Mesenchymal stem cell (in vitro differentiated cells and primary cell): ENCODE results near the gene BTBD6.
A peak's percentile ranks its signal among the peaks of the same experiment; 100 is the strongest.

Experiments
- DNase-seq: peaks from one replicate; pipeline ENCODE4 v3.0.0-alpha.2; 2013
- H2AFZ ChIP-seq: one replicate; pipeline ENCODE4 v1.6.1; 2013; ENCODE audit warnings: low read depth, mild to moderate bottlenecking, control low read depth, inconsistent platforms, low read length, moderate library complexity
- H2AK5ac ChIP-seq: 2 replicates; pipeline ENCODE4 v1.6.1; 2013; ENCODE audit warnings: low read length, moderate library complexity, mild to moderate bottlenecking, inconsistent platforms; ENCODE audit not compliant: severe bottlenecking
- H2BK120ac ChIP-seq: one replicate; pipeline ENCODE4 v1.6.1; 2013; ENCODE audit warnings: low read depth, mild to moderate bottlenecking, inconsistent platforms, low read length, moderate library complexity
- H2BK12ac ChIP-seq, 2 experiments: one replicate each; pipeline ENCODE4 v1.6.1; 2013; ENCODE audit warnings: inconsistent platforms in 2 of 2, low read length in 2 of 2, mild to moderate bottlenecking in 2 of 2, moderate library complexity in 2 of 2, control low read depth in 1 of 2
- H2BK15ac ChIP-seq: one replicate; pipeline ENCODE4 v1.6.1; 2013; ENCODE audit warnings: mild to moderate bottlenecking, low read depth, inconsistent platforms; ENCODE audit not compliant: poor library complexity, severe bottlenecking
- H2BK5ac ChIP-seq: 2 replicates; pipeline ENCODE4 v1.6.1; 2013; ENCODE audit warnings: low read depth, mild to moderate bottlenecking, low read length, control low read depth, inconsistent platforms; ENCODE audit not compliant: poor library complexity, severe bottlenecking
- H3K14ac ChIP-seq, 2 experiments: one replicate each; pipeline ENCODE4 v1.6.1; 2013; ENCODE audit warnings: inconsistent platforms in 2 of 2, low read length in 2 of 2, control low read depth in 1 of 2, mild to moderate bottlenecking in 1 of 2, moderate library complexity in 1 of 2
- H3K18ac ChIP-seq, 2 experiments: one replicate each; pipeline ENCODE4 v1.6.1; 2013; ENCODE audit warnings: inconsistent platforms in 2 of 2, low read length in 2 of 2, control low read depth in 1 of 2, low read depth in 1 of 2, mild to moderate bottlenecking in 1 of 2
- H3K23ac ChIP-seq, 2 experiments: one replicate each; pipeline ENCODE4 v1.6.1; 2013; ENCODE audit warnings: inconsistent platforms in 2 of 2, low read length in 2 of 2, mild to moderate bottlenecking in 2 of 2, moderate library complexity in 2 of 2, control low read depth in 1 of 2
- H3K27ac ChIP-seq: 2 replicates; pipeline ENCODE4 v1.5.1; 2013; ENCODE audit warnings: mild to moderate bottlenecking, moderate library complexity, low read length, control low read depth, inconsistent platforms; ENCODE audit not compliant: poor library complexity, severe bottlenecking
- H3K27me3 ChIP-seq, 2 experiments: 2 replicates each; pipeline versions ENCODE4 v1.6.1 to v1.7.0; 2013; ENCODE audit warnings: low read length in 2 of 2, mild to moderate bottlenecking in 2 of 2, moderate library complexity in 2 of 2, control low read depth in 1 of 2, inconsistent platforms in 1 of 2; ENCODE audit not compliant: control insufficient read depth in 1 of 2, insufficient read depth in 1 of 2
- H3K36me3 ChIP-seq, 2 experiments: 2 replicates each; pipeline versions ENCODE4 v1.6.1 to v1.7.0; 2013; ENCODE audit warnings: low read length in 2 of 2, control low read depth in 1 of 2, inconsistent platforms in 1 of 2, low read depth in 1 of 2, mild to moderate bottlenecking in 1 of 2; ENCODE audit not compliant: insufficient read depth in 2 of 2, control insufficient read depth in 1 of 2
- H3K4ac ChIP-seq, 2 experiments: one replicate each; pipeline ENCODE4 v1.6.1; 2013; ENCODE audit warnings: inconsistent platforms in 2 of 2, low read length in 2 of 2, mild to moderate bottlenecking in 2 of 2, moderate library complexity in 2 of 2, control low read depth in 1 of 2, low read depth in 1 of 2
- H3K4me1 ChIP-seq: 2 replicates; pipeline ENCODE4 v1.6.1; 2013; ENCODE audit warnings: low read depth, low read length, control low read depth; ENCODE audit not compliant: control insufficient read depth, insufficient read depth
- H3K4me2 ChIP-seq: 2 replicates; pipeline ENCODE4 v1.6.1; 2013; ENCODE audit warnings: low read length, mild to moderate bottlenecking, inconsistent platforms; ENCODE audit not compliant: poor library complexity, severe bottlenecking
- H3K4me3 ChIP-seq, 2 experiments: 2 replicates each; pipeline versions ENCODE4 v1.5.1 to v1.7.0; 2013; ENCODE audit warnings: low read length in 2 of 2, mild to moderate bottlenecking in 2 of 2, control low read depth in 1 of 2, low read depth in 1 of 2; ENCODE audit not compliant: insufficient read depth in 1 of 2
- H3K79me1 ChIP-seq: replicated peaks from 2 replicates; pipeline ENCODE4 v1.6.1; 2013; ENCODE audit warnings: mild to moderate bottlenecking, control low read depth, low read length, inconsistent platforms; ENCODE audit not compliant: poor library complexity, severe bottlenecking
- H3K9ac ChIP-seq: 2 replicates; pipeline ENCODE4 v1.7.0; 2013; ENCODE audit warnings: mild to moderate bottlenecking, low read length, moderate library complexity
- H3K9me3 ChIP-seq: 2 replicates; pipeline ENCODE4 v1.7.0; 2013; ENCODE audit warnings: mild to moderate bottlenecking, low read length; ENCODE audit not compliant: control insufficient read depth
- H4K8ac ChIP-seq: one replicate; pipeline ENCODE4 v1.6.1; 2013; ENCODE audit warnings: inconsistent platforms, mild to moderate bottlenecking, low read length, moderate library complexity
- H4K91ac ChIP-seq: one replicate; pipeline ENCODE4 v1.6.1; 2013; ENCODE audit warnings: mild to moderate bottlenecking, low read length, inconsistent platforms
- WGBS: methylation state at CpG from one replicate; pipeline ENCODE4 v1.1.7; 2013; ENCODE audit warnings: mixed read lengths; 5-methylcytosine and 5-hydroxymethylcytosine counted together

BTBD6 gene

GRCh38 chr14:105252552-105253328 lies 4.4 kb downstream of the BTBD6 start:
- Histone ChIP-seq H3K36me3 (peaks cover 45 to 64% of the 10 kb centered on the region in 2 experiments), H2BK15ac (no peak overlapping the region), H4K91ac (peak overlapping the region; percentile 10), H2AK5ac (no peak overlapping the region), H3K4me3 (no peak overlapping the region), H3K4me1 (peaks cover 25% of the 10 kb centered on the region), H3K27me3 (no peaks in the 10 kb centered on the region), H3K9me3 (no peaks in the 10 kb centered on the region), H4K8ac (no peak overlapping the region), H3K27ac (no peak overlapping the region), H3K79me1 (peaks cover 29% of the 10 kb centered on the region), H3K23ac (no peak overlapping the region), H3K4ac (no peak overlapping the region), H2BK120ac (no peak overlapping the region), H3K9ac (no peak overlapping the region), H2AFZ (no peak overlapping the region), H2BK12ac (no peak overlapping the region), H3K18ac (no peak overlapping the region), H3K4me2 (no peak overlapping the region), H2BK5ac (no peak overlapping the region), H3K14ac (no peak overlapping the region)
- no peak for DNase-seq
- WGBS, result 95% methylated on average over 21 of the region's 21 CpGs

- peaks cover 45 to 64% of the 10 kb centered on the region in 2 experiments for H3K36me3 ChIP-seq
- H4K91ac ChIP-seq, result no peak overlapping the region
- H3K18ac ChIP-seq, result no peak overlapping the region
- no peak overlapping the region for H2BK5ac ChIP-seq
- H2AK5ac ChIP-seq, result no peak overlapping the region
- no peak overlapping the region for H3K23ac ChIP-seq
- no peak for DNase-seq
- no peak overlapping the region for H3K9ac ChIP-seq
- no peak overlapping the region for H2AFZ ChIP-seq
- H3K4me2 ChIP-seq, result no peak overlapping the region
- no peak overlapping the region for H3K4me3 ChIP-seq
- H3K4me1 ChIP-seq, result peaks cover 21% of the 10 kb centered on the region
- no peak overlapping the region for H2BK12ac ChIP-seq
- no peak overlapping the region for H2BK120ac ChIP-seq
- H2BK15ac ChIP-seq, result no peak overlapping the region
- no peak overlapping the region for H3K14ac ChIP-seq
- no peak overlapping the region for H4K8ac ChIP-seq
- H3K27me3 ChIP-seq, result no peaks in the 10 kb centered on the region
- H3K9me3 ChIP-seq, result no peaks in the 10 kb centered on the region
- H3K4ac ChIP-seq, result no peak overlapping the region
- H3K27ac ChIP-seq, result no peak overlapping the region
- H3K79me1 ChIP-seq, result peaks cover 27% of the 10 kb centered on the region
- WGBS, result 95% methylated on average over 9 of the region's 9 CpGs
These were observed 5.0 kb downstream of the BTBD6 start for GRCh38 chr14:105253329-105253682.

GRCh38 chr14:105255021-105255507 lies 6.7 kb downstream of the BTBD6 start:
- Histone ChIP-seq H2BK5ac (no peak overlapping the region), H3K4me3 (no peak overlapping the region), H3K27me3 (no peaks in the 10 kb centered on the region), H2BK12ac (no peak overlapping the region), H3K23ac (no peak overlapping the region), H2BK120ac (no peak overlapping the region), H3K79me1 (peaks cover 22% of the 10 kb centered on the region), H3K9me3 (no peaks in the 10 kb centered on the region), H4K8ac (no peak overlapping the region), H3K9ac (peak overlapping the region; percentile 3), H3K36me3 (peaks cover 43 to 61% of the 10 kb centered on the region in 2 experiments), H3K14ac (no peak overlapping the region), H3K27ac (no peak overlapping the region), H3K4me1 (peaks cover 12% of the 10 kb centered on the region), H3K4ac (no peak overlapping the region), H2AFZ (no peak overlapping the region), H3K18ac (no peak overlapping the region), H2AK5ac (no peak overlapping the region), H3K4me2 (no peak overlapping the region), H2BK15ac (no peak overlapping the region), H4K91ac (no peak overlapping the region)
- WGBS, result 65% methylated on average over 6 of the region's 6 CpGs
- DNase-seq, result peak; percentile 81

GRCh38 chr14:105256292-105256960 lies 8.1 kb downstream of the BTBD6 start:
- no peak overlapping the region for H3K4me2 ChIP-seq
- H3K14ac ChIP-seq, result no peak overlapping the region
- H3K9me3 ChIP-seq, result no peaks in the 10 kb centered on the region
- no peak overlapping the region for H3K4me3 ChIP-seq
- H3K4me1 ChIP-seq, result peaks cover 12% of the 10 kb centered on the region
- no peak overlapping the region for H2BK12ac ChIP-seq
- no peak overlapping the region for H2AK5ac ChIP-seq
- DNase-seq, result no peak
- H2AFZ ChIP-seq, result no peak overlapping the region
- H3K4ac ChIP-seq, result no peak overlapping the region
- H3K27me3 ChIP-seq, result no peaks in the 10 kb centered on the region
- H2BK120ac ChIP-seq, result no peak overlapping the region
- H3K79me1 ChIP-seq, result peaks cover 20% of the 10 kb centered on the region
- no peak overlapping the region for H2BK5ac ChIP-seq
- no peak overlapping the region for H4K8ac ChIP-seq
- no peak overlapping the region for H4K91ac ChIP-seq
- H3K23ac ChIP-seq, result no peak overlapping the region
- 99% methylated on average over 19 of the region's 19 CpGs for WGBS
- no peak overlapping the region for H2BK15ac ChIP-seq
- no peak overlapping the region for H3K27ac ChIP-seq
- H3K18ac ChIP-seq, result no peak overlapping the region
- no peak overlapping the region for H3K9ac ChIP-seq
- H3K36me3 ChIP-seq, result peaks cover 29 to 56% of the 10 kb centered on the region in 2 experiments
